Caco-2 (cell line): ENCODE results near the gene PEX14. TPM values are rescaled to one million over a fixed set of nuclear protein-coding genes. Genes with fewer than 3 reads are reported as not detected.

ENCODE experiments used
- BruUV-seq: library from RNA; stranded (reverse); fragments of 400-500 nt; replicated peaks from 2 replicates; lab custom pipeline; 2021; lab: Mats Ljungman, UMichigan
- CTCF ChIA-PET: fragments of 300-600 bp; sonication (Branson Sonifier 250); formaldehyde crosslinking; loops from one replicate; lab custom pipeline; 2022; ENCODE audit warnings: antibody characterized with exemption; lab: Charles Lee
- POLR2A ChIA-PET: fragments of 300-600 bp; sonication (Branson Sonifier 250); formaldehyde crosslinking; loops from one replicate; lab custom pipeline; 2022; ENCODE audit warnings: antibody characterized with exemption; lab: Charles Lee
- DNase-seq, 2 experiments: peaks; one replicate each; pipeline versions ENCODE4 v3.0.0 to v3.0.0-alpha.2; 2020 to 2022
- H3K27me3 ChIP-seq: replicated peaks from 2 replicates; pipeline ENCODE4 v1.6.0; 2011; ENCODE audit warnings: low read length; ENCODE audit not compliant: control insufficient read depth, insufficient read depth
- H3K36me3 ChIP-seq: 2 replicates; pipeline ENCODE4 v1.5.1; 2011; ENCODE audit warnings: low read length; ENCODE audit not compliant: control insufficient read depth, insufficient read depth
- H3K4me1 ChIP-seq: fragments of 250-450 bp; sonication (Bioruptor Pico); 2 replicates; pipeline ENCODE4 v1.5.1; 2020; ENCODE audit warnings: mild to moderate bottlenecking
- H3K4me3 ChIP-seq: 2 replicates; pipeline ENCODE4 v1.5.1; 2011; ENCODE audit warnings: low read depth, mild to moderate bottlenecking, control low read depth, low read length
- H3K9me3 ChIP-seq: fragments of 250-450 bp; sonication (Bioruptor Pico); 2 replicates; pipeline ENCODE4 v1.5.1; 2020; ENCODE audit warnings: mild to moderate bottlenecking, moderate library complexity
- H3K27ac Mint-ChIP-seq: one replicate; pipeline ENCODE4 v1.8.0; 2022; ENCODE audit warnings: mixed read lengths; ENCODE audit not compliant: unreplicated experiment
- H3K27me3 Mint-ChIP-seq: one replicate; pipeline ENCODE4 v1.8.0; 2022; ENCODE audit warnings: mixed read lengths; ENCODE audit not compliant: insufficient read depth, unreplicated experiment
- H3K36me3 Mint-ChIP-seq: one replicate; pipeline ENCODE4 v1.8.0; 2022; ENCODE audit warnings: mild to moderate bottlenecking, mixed read lengths; ENCODE audit not compliant: insufficient read depth, unreplicated experiment
- H3K4me1 Mint-ChIP-seq: one replicate; pipeline ENCODE4 v1.8.0; 2022; ENCODE audit warnings: low read depth, mixed read lengths; ENCODE audit not compliant: unreplicated experiment
- H3K4me3 Mint-ChIP-seq: one replicate; pipeline ENCODE4 v1.8.0; 2022; ENCODE audit warnings: mild to moderate bottlenecking, moderate library complexity, mixed read lengths; ENCODE audit not compliant: unreplicated experiment
- H3K9me3 Mint-ChIP-seq: one replicate; pipeline ENCODE4 v1.8.0; 2022; ENCODE audit warnings: mixed read lengths; ENCODE audit not compliant: unreplicated experiment
- intact Hi-C: fragments of 100-400 bp; cut with micrococcal nuclease; formaldehyde crosslinking; loops from one replicate; pipeline ENCODE4 v1.10.0; 2022; ENCODE audit not compliant: unreplicated experiment
- total RNA-seq: library from RNA; stranded (reverse); gene quantifications from 2 replicates; pipeline ENCODE4 v1.2.3, GENCODE V29; 2022
- TF ChIP-seq, protein P1 (sequence below), 2 experiments: fragments of 200-600 bp in 1 of 2; IDR thresholded peaks; 1 replicate in 1 of 2; 2 replicates in 1 of 2; pipeline versions ENCODE4 v1.5.1 to v1.8.0; 2011 to 2022; ENCODE audit warnings: antibody characterized with exemption in 1 of 2, control low read depth in 1 of 2, inconsistent platforms in 1 of 2, low read depth in 1 of 2, low read length in 1 of 2, mild to moderate bottlenecking in 1 of 2, moderate library complexity in 1 of 2; ENCODE audit not compliant: insufficient read depth in 1 of 2, severe bottlenecking in 1 of 2, unreplicated experiment in 1 of 2

PEX14 gene
- total RNA-seq, 1 experiment from 2014 or later, result 22.2 TPM

DNA sequence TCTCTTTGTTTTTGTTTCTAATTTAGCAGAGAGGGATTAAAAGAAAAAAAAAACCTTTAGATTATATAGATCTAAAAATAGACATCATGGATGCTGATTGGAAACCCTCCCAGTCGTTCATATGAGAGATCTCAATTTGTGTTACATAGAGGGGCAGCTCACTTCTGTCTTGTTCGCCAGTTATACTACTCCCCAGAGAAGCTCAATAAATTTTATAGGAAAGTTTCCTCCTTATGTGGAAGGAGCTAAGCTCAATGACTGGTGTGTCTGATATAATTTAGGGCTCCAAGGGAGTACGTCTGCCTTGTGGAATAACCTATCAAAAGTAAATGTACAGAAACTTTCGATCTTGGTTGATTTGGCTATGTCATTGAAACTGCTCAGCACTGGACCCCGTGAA, 117.6 kb downstream of the PEX14 start:
- no peaks in the 10 kb centered on the region for H3K4me1 Mint-ChIP-seq
- H3K4me3 ChIP-seq, result no peak overlapping the region
- H3K36me3 Mint-ChIP-seq, result peaks cover 5% of the 10 kb centered on the region
- no peak overlapping the region for H3K4me3 Mint-ChIP-seq
- ChIA-PET POLR2A (no interaction called here), CTCF (no interaction called here)
- peaks cover 10% of the 10 kb centered on the region for H3K4me1 ChIP-seq
- H3K36me3 ChIP-seq, result no peaks in the 10 kb centered on the region
- no TSS peak for BruUV-seq
- no peak overlapping the region for H3K27ac Mint-ChIP-seq
- no peaks in the 10 kb centered on the region for H3K9me3 ChIP-seq
- H3K27me3 ChIP-seq, result no peaks in the 10 kb centered on the region
- H3K9me3 Mint-ChIP-seq, result no peaks in the 10 kb centered on the region
- intact Hi-C loops, result no loop called here
- DNase-seq, result no peak
- H3K27me3 Mint-ChIP-seq, result no peaks in the 10 kb centered on the region
- TF ChIP-seq, protein P1, sequence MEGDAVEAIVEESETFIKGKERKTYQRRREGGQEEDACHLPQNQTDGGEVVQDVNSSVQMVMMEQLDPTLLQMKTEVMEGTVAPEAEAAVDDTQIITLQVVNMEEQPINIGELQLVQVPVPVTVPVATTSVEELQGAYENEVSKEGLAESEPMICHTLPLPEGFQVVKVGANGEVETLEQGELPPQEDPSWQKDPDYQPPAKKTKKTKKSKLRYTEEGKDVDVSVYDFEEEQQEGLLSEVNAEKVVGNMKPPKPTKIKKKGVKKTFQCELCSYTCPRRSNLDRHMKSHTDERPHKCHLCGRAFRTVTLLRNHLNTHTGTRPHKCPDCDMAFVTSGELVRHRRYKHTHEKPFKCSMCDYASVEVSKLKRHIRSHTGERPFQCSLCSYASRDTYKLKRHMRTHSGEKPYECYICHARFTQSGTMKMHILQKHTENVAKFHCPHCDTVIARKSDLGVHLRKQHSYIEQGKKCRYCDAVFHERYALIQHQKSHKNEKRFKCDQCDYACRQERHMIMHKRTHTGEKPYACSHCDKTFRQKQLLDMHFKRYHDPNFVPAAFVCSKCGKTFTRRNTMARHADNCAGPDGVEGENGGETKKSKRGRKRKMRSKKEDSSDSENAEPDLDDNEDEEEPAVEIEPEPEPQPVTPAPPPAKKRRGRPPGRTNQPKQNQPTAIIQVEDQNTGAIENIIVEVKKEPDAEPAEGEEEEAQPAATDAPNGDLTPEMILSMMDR (IDR thresholded peaks at IDR 0.05; ENCODE audit: insufficient read depth in 1 of 2, low read depth in 1 of 2, low read length in 1 of 2, severe bottlenecking in 1 of 2, unreplicated experiment in 1 of 2), result no peak

DNA sequence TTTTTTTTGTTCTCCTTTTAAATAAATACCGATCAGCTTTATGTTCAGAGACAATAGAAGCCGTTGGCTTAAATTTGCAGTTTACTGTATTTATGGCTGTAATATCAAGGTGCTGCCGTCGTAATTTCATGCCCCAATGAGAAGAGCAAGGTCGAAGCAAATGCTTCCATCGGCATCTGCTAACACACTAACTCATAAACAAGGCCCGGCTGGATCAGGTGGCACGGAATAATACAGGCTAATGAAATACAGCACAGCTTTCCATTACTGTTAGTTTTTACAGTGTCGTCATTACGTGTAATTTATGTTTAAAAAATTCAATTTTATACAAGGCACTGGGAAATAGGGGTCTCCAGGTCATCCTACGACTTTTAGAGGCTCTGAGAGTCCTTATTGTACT, 119.0 kb downstream of the PEX14 start:
- H3K4me1 Mint-ChIP-seq, result no peaks in the 10 kb centered on the region
- H3K36me3 Mint-ChIP-seq, result peaks cover 5% of the 10 kb centered on the region

DNA sequence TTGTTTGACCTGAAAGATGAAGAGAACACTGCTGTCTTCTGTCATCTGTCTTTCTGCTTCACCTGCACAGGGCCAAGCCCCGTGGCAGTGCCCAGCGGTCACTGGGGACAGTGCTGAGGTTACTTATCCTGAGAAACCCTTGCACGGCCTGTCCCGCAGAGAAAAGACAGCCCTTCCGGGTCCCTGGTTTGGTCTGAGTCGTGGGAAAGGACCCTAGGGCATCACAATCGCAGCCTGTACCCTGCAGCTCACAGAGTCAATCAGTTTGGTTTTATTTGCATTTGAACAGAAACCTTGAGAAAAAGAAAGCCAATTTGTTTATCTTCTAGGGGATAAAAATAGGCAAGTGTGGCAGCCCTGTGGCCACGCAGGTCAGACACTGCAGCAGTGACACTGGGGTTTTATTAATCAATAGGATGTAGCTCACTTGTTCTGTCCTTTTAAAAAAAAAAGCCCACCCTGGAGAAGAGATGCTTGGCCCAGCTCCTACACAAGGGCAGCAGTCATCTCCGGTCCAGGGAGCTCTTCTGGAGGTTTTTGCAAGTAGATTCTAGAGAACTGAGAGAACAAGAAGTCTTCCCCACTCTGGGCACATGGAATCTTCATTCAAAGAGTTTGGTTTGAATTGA, 120.0 kb downstream of the PEX14 start:
- peaks cover 5% of the 10 kb centered on the region for H3K36me3 Mint-ChIP-seq
- TF ChIP-seq, protein P1 (IDR thresholded peaks at IDR 0.05; ENCODE audit: insufficient read depth in 1 of 2, low read depth in 1 of 2, low read length in 1 of 2, severe bottlenecking in 1 of 2, unreplicated experiment in 1 of 2), result no peak
- intact Hi-C loops, result loop anchor here (5.0 kb wide), 1 partner anchor 87 kb away; no protein-coding TSS in a partner anchor
- no peaks in the 10 kb centered on the region for H3K27me3 ChIP-seq
- no TSS peak for BruUV-seq
- no peak for DNase-seq
- H3K27me3 Mint-ChIP-seq, result no peaks in the 10 kb centered on the region
- ChIA-PET POLR2A (no interaction called here), CTCF (no interaction called here)
- no peak overlapping the region for H3K4me3 ChIP-seq
- H3K4me1 ChIP-seq, result peaks cover 29% of the 10 kb centered on the region
- no peak overlapping the region for H3K27ac Mint-ChIP-seq
- no peak overlapping the region for H3K4me3 Mint-ChIP-seq
- no peaks in the 10 kb centered on the region for H3K9me3 ChIP-seq
- H3K9me3 Mint-ChIP-seq, result no peaks in the 10 kb centered on the region
- no peaks in the 10 kb centered on the region for H3K36me3 ChIP-seq
- H3K4me1 Mint-ChIP-seq, result no peaks in the 10 kb centered on the region

More for the DNA sequence above, 119.0 kb downstream of the PEX14 start:
- H3K4me3 Mint-ChIP-seq, result no peak overlapping the region
- ChIA-PET POLR2A (no interaction called here), CTCF (no interaction called here)
- TF ChIP-seq, protein P1 (IDR thresholded peaks at IDR 0.05; ENCODE audit: insufficient read depth in 1 of 2, low read depth in 1 of 2, low read length in 1 of 2, severe bottlenecking in 1 of 2, unreplicated experiment in 1 of 2), result no peak
- H3K27ac Mint-ChIP-seq, result no peak overlapping the region
- intact Hi-C loops, result no loop called here
- Histone ChIP-seq H3K36me3 (no peaks in the 10 kb centered on the region), H3K9me3 (no peaks in the 10 kb centered on the region), H3K4me3 (no peak overlapping the region), H3K27me3 (no peaks in the 10 kb centered on the region), H3K4me1 (peaks cover 24% of the 10 kb centered on the region)
- H3K9me3 Mint-ChIP-seq, result no peaks in the 10 kb centered on the region
- DNase-seq, result no peak
- no peaks in the 10 kb centered on the region for H3K27me3 Mint-ChIP-seq
- no TSS peak for BruUV-seq
